ENCODE results near the gene ANKRD40. TPM values are rescaled to one million over a fixed set of nuclear protein-coding genes. Genes with fewer than 3 reads are reported as not detected.

ANKRD40 gene
- total and polyA plus RNA-seq, 2 donors (not counting 3 experiments of a cell fraction or from before 2014, with no cell fraction given): 24.5 to 56.0 TPM

- Histone ChIP-seq H4K20me1 (replicated peaks; ENCODE audit: control insufficient read depth, extremely low read depth, insufficient read depth, low read length) (no peaks in the 10 kb centered on the region), H3K9ac (replicated peaks; ENCODE audit: extremely low read depth, insufficient read depth, low read length) (no peak overlapping the region), H3K4me1 (ENCODE audit: control insufficient read depth, extremely low read depth, insufficient read depth, low read length) (peaks cover 33% of the 10 kb centered on the region), H3K4me2 (ENCODE audit: insufficient read depth, low read length) (no peak overlapping the region), H3K27ac (ENCODE audit: insufficient read depth, low read depth, low read length) (no peak overlapping the region), H3K27me3 (ENCODE audit: control insufficient read depth in 2 of 2, insufficient read depth in 2 of 2, low read length in 2 of 2) (no peaks in the 10 kb centered on the region), H3K4me3 (replicated peaks in 1 of 3; ENCODE audit: insufficient read depth in 1 of 3, low read depth in 1 of 3, low read length in 3 of 3) (no peak overlapping the region), H3K79me2 (ENCODE audit: control insufficient read depth, insufficient read depth, low read length) (no peaks in the 10 kb centered on the region), H3K9me1 (replicated peaks; ENCODE audit: control insufficient read depth, extremely low read depth, insufficient read depth, low read length) (no peaks in the 10 kb centered on the region), H3K9me3 (replicated peaks; ENCODE audit: control insufficient read depth, insufficient read depth, low read length) (no peaks in the 10 kb centered on the region), H3K36me3 (ENCODE audit: control insufficient read depth in 2 of 2, extremely low read depth in 1 of 2, insufficient read depth in 2 of 2, low read length in 2 of 2) (no peaks in the 10 kb centered on the region), H2AFZ (ENCODE audit: low read depth, low read length) (no peak overlapping the region)
- DNase-seq (ENCODE audit: low read depth, low spot score): no peak
- CTCF ChIA-PET: interaction anchor here (1.0 to 5.2 kb wide), 3 partner anchors 26 to 115 kb away, joined by 3 to 21 read pairs (median 4); no protein-coding TSS in a partner anchor
- dilution Hi-C loops (cut with MboI; ENCODE audit: extremely low pct_ligation_motif_present, low sequenced_read_pairs) (no loop called here), intact Hi-C loops (cut with micrococcal nuclease) (no loop called here)
- no TSS peak for BruUV-seq (replicated peaks)
- POLR2A ChIA-PET: no interaction called here
- no peak for FAIRE-seq
- TF ChIP-seq POLR2A (IDR thresholded peaks at IDR 0.05; ENCODE audit: low read depth, low read length) (no peak), MAX (IDR thresholded peaks at IDR 0.05; ENCODE audit: insufficient read depth, insufficient read length) (no peak), MYC (IDR thresholded peaks at IDR 0.05; ENCODE audit: low read depth, low read length) (no peak), EZH2 (IDR thresholded peaks at IDR 0.05; ENCODE audit: borderline replicate concordance, low read depth, low read length, severe bottlenecking) (no peak), CTCF (IDR thresholded peaks at IDR 0.05; ENCODE audit: extremely low read depth in 1 of 2, insufficient read depth in 1 of 2, low read depth in 1 of 2, low read length in 2 of 2) (no peak), JUN (IDR thresholded peaks at IDR 0.05; ENCODE audit: borderline replicate concordance, insufficient read depth, insufficient read length, low read depth) (no peak), GATA2 (IDR thresholded peaks at IDR 0.05; ENCODE audit: insufficient read depth, insufficient read length, low read depth, low read length) (no peak), POLR2AphosphoS5 (IDR thresholded peaks at IDR 0.05; ENCODE audit: insufficient read depth, low read depth, low read length) (no peak), FOS (IDR thresholded peaks at IDR 0.05; ENCODE audit: borderline replicate concordance, insufficient read depth, low read length) (no peak)
These were observed 41.9 kb downstream of the ANKRD40 start for GRCh38 chr17:50665838-50666237.
